ENCODE data around the gene DGKI.

GRCh38 chr7:137895301-137896221, 48.8 kb upstream of the DGKI start:
- no peak for TF ChIP-seq CTCF (IDR thresholded peaks at IDR 0.05)
- no peak for TF ChIP-seq POLR2A (IDR thresholded peaks at IDR 0.05)
